Activated CD8-positive, alpha-beta memory T cell treated with anti-CD3 and anti-CD28 coated beads for 48 hours (primary cell): ENCODE results near the gene ATG4C.
"Not testable (repeated sequence)": the region's sequence is repeated elsewhere in the genome, so short reads cannot be mapped to it uniquely, and the experiment has no call there.

Source experiments
- DNase-seq, 3 experiments: peaks; one replicate each; pipeline ENCODE4 v3.0.0-alpha.2; 2020; ENCODE audit warnings: low read depth in 2 of 3, low spot score in 2 of 3

The ATG4C gene

DNA sequence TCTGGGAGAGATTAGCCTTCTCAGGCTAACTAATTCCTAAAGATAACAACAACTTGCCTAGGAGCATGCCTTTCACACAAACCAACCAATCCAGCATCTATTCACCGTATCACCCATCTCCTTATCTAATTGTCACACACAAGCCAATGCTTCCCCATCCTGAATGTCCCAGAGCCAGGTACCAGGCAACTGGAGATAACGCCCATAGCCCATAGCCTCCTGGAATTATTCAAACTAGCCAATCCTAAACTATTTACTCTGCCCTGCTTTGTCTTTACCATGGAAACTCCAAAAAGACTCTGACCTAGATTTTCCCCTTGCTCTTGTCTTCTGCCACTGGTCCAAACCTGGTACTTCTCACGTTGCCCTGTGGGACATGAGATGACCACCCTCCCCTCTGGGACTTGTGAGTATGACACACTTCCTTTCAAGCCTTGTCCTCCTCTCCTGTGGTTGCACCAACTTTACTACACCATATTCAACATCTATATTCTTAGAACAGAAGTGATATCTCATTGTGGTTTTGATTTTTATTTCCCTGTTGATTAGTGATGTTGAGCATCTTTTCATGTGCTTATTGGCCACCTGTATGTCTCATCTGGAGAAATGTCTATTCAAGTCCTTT lies 8.8 kb upstream of the ATG4C start:
- no peak for DNase-seq

DNA sequence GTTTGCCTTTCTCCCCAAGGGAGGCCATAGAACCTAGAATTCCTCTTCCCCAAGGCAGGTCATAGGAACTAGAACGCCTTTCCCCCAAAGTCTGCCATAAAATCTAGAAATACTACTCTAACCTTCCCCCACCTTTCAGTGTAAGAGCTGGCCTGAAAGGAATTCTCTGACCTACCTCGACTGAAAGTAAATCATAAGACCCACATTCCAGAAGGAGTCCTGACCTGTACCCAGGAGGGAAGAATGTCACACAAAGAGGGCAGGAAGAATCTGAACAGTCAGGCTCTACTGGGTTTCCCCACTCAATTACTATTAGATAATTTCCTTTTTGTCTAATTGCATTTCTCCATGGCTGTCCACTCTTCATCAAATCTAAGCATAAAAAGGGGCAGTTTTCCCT lies 5.7 kb upstream of the ATG4C start:
- no peak for DNase-seq

DNA sequence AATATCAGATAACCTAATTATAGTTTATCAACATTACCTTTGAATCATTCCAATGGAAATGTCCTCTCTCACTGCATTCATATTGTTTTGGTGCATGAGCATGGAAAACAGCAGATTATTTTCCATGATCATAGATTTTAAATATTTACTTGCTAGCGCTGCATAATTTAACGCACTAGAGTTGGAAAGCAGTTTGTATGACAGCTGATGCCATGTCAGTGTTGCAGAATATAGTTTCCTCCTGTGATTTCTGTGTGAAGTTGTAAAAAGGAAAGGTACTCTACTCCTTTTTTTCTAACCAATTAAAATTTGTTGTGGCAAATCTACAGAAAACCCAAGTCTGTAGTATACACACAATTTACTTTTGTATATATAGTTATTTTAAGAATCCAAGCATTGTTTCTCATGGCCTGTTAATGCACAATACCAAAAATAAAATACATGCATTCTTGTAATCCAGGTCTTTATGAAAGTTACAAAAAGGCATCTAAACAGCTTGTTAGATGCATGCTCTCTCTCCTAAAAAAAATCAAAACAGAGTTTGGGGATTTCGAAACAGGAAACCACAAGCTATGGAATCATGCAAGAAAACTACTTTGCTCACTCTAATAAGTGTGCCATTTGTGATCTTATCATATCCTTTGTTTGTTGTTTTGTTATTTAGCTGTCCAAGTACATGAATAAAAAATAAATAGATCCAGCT lies 1.9 kb upstream of the ATG4C start:
- no peak for DNase-seq

DNA sequence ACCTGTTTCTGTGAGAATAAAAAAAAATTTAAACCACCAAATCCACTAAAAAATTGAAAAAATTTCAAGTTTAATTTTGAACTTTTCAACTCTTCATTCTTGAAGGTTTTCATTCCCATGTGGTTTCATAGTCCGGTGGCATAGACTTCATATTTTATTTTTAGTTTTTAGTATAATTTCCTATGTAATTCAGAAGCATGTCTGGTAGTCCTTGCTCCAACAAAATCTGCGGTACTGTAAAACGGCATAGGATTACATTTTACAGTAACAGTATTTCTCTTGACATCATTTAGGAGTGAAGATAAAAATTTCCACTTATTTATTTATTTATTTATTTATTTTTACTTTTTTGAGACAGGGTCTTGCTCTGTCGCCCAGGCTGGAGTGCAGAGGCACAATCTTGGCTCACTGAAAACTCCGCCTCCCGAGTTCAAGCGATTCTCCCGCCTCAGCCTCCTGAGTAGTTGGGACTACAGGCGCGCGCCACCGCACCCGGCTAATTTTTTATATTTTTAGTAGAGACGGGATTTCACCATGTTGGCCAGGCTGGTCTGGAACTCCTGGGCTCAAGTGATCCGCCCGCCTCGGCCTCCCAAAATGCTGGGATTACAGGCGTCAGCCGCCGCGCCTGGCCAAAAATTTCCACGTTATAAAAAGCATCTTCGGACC lies 1.3 kb upstream of the ATG4C start:
- not testable (repeated sequence) for DNase-seq

DNA sequence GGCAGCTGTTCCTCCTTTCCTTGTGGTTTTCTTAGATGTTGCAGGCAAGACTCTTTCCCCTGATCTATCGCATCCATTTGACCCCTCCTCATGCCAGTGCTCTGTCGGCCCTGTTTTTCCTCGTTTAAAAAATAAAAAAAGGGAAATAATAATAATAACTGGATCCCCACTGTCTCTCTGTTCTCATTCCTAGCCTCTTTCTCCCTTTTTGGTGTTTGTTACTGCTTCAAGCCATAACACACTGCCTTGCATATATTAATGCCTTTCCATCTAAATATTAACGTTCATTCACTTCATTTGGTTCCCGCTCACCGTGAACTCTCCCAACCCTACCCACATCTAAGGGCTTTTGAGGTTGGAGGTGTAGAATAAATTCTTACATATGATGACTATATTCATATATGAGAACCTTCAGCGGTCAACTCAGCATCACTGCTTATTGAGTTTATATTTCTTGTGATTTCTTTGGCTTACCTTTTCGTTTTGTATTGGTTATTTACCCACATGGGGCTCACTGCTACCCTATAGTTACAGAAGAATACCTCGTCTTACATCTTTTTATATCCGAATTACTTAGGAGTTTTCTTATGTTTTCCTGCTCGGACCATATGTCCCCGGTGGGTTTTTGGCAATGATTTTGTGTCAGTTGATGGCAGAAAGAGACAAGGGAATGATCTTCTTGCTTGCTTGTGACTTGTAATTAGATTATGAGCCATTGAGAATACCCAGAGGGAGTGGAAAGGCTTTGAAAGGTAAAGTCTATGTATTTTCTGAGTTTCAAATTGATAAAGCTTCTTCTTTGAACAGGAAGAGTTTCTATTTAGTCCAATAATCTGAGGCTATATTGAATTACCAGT lies 805 bp downstream of the ATG4C start:
- DNase-seq, result no peak

DNA sequence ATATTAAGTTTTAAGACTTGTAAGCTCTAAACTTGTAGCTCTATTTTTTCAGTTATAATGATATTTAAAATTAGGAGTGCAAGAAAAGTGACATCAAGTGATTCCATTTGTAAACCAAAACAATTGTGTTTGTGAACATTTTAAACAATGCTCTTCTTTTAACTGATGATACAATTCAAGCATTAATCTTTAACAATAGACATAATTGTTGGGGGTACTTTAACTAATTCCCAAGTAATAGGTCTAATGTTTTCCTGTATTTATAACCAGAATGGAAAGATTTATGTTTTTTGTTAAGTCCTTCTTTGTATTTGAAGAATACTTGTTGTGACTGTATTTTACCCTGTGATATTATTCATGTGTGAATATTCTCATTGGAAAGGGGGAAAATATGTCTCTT lies 6.8 kb downstream of the ATG4C start:
- DNase-seq, result no peak

DNA sequence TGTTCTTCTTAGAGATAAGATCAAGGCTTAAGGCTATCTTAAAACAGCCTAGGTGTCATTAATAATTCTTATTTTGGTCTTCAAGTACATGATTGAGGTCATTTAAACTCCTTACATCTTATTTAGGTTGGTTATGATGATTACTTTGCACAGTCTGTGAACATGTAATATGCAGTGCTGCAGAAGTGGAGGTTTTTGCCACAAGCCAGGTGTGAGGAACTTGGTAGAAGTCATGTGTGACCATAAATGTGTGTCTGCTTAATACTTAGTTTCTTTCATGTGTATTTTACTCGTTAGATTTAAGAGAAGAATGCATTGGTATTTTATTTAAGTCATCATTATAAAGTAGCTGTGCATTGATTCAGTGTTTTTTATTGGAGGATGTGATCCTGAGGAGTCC lies 10.1 kb downstream of the ATG4C start:
- no peak for DNase-seq

DNA sequence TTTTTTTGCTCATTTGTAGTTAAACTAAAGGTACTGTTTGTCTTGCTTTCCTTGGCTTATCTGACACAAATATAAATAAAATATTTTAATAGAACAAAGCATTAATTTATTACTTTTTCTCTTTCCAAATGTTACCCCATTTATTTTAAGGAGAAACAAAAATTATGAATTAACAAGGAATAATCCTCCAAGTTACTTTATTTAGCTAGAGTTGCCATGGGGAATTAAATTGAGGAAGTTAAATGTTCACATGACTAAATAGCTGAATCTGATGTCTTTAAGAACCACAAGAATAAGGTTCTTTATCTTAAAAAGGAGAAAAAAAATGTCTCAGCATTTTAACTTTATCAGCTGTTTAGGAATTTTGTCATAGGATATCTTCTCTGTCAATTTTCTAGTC lies 12.3 kb downstream of the ATG4C start:
- no peak for DNase-seq

DNA sequence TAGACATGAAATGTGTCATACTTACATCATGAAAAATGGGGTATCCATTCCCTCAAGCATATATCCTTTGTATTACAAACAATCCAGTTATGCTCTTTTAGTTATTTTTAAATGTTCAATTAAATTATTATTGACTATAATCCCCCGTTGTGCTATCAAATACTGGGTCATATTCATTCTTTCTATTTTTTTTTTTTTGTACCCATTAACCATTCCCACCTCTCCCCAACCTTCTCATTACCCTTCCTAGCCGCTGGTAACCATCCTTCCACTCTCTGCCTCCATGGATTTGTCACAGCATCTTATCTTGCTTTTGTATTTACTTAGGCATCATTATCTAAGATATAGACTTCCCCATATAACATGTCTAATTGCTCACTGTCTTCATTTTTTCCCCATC lies 15.8 kb downstream of the ATG4C start:
- DNase-seq, result no peak

DNA sequence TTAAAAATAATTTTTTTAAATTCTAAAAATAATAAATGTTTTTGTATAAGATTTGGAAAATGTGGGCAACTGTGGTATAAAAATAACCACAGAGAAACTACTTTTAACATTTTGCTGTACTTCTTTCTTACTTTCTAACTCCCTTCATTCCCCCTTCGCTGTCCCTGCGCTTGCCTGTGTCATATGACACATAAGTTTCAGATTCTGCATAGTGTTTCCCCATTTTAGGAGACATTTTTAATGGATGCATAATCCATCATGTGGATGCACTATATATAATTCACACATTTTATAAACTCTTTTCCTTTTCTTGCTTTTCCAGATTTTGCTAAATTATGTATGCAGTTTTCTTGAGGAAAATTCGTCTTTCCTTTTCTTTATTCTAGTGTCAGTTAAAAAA lies 16.3 kb downstream of the ATG4C start:
- no peak for DNase-seq

DNA sequence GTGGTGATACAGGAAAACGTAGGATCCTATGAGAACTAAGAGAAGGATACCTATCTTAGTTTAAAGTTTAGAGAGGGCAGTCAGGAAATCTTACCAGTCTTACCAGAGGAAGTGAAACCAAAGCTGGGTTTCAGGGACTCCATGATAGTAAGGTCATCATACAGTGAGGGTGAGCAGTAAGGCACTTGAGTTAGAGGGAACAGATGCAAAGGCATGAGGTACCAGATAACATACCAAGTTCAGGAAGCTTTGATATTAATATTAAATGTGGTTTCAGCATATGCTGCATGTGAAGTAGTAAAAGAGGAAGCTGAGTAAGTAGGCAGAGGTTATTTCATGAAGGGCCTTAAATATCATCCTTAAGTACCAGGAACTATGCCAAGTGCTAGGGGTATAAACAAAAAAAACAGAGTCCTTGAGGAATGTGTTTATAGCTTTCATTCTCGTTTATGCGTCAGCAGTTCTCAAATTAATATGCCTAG lies 16.9 kb downstream of the ATG4C start:
- no peak for DNase-seq

DNA sequence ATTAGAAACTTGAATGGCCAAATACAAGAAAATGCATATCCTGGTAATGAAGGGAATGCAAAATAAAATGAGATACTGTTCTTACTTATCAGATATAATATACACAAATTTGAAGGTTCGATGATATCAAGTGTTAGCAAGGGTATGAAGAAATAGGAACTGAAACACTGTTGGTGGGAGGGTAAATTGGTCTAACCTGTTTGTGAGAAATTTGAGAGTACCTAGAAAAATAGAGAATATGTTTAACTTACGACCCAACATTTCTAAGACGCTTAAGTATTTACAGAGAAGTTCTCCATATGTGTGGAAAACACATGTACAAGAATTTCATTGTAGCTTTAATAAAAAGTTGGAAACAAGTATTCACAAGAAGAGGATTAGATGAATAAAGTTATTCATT lies 25.9 kb downstream of the ATG4C start:
- DNase-seq, result no peak

DNA sequence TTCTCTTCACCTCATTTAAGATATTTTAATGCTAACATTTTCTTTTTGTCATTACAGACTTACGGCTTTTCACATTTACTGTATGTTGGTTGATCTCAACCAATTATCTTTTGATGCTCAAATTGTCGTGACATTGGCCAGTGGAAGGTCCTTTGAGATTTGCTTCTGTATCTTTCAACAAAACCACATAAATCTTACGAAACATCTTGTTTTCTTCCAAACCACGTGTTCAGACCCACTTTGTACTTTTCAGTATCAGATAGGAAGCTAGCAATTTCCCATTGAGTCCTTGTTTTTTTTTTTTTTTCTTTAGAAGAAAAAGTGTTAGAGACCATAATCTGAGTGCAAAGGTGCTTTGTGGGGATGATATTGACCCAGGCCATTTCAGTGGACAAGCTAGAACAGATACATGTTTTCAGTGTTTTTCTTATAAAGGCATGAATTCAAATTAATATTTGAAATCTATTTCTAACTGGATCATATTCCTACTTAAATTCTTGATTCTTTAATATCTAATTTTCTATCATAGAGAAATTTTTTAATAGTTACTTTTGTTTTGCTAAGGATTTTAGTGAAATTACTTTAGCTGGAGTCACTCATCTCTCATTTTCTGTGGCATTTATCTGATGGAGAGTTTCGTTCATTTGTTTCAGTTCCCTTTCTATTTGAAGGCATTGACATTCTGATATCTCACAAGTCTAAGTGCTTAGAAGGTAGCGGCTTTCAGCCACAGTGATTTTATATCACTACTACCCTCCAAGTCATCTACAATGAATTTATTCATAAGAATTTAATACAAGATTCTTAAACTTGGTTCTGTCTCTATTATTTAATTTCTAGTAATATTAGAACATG lies 26.7 kb downstream of the ATG4C start:
- no peak for DNase-seq

DNA sequence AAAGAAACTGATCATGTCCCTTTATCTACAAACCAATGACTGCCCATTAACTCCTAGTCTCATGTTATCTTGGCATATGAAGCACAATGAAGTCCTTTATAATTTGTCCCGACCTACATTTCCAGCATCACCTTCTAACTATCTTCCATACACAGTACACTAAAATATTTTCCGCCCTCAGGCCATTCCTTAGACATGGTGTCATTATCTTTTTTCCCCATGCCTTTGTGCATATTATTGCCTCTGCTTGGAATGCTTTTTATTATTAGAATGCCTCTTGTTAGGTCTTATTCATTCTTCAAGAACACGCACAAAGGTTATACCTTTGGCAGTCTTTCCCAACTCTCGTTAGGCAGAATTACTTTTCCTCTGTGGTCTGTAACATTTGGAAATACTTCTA lies 39.6 kb downstream of the ATG4C start:
- no peak for DNase-seq

DNA sequence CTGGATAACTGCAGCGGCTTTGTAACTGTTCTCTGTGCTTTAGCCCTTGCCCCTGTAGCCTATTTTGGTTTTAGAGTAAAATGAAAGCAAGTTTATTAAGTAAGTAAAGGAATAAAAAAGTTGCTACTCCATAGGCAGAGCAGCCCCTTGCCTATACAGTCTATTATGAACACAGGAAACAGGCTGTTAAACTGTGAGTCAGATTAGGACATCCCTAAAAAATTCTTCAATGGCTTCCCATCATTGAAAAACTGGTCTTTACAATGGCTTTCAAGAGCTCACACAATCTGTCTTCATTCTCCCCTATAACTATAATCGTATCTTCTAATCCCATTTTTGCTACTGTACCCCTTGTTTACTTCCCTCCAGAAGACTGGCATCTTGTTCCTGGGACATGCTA lies 43.0 kb downstream of the ATG4C start:
- DNase-seq, result no peak

DNA sequence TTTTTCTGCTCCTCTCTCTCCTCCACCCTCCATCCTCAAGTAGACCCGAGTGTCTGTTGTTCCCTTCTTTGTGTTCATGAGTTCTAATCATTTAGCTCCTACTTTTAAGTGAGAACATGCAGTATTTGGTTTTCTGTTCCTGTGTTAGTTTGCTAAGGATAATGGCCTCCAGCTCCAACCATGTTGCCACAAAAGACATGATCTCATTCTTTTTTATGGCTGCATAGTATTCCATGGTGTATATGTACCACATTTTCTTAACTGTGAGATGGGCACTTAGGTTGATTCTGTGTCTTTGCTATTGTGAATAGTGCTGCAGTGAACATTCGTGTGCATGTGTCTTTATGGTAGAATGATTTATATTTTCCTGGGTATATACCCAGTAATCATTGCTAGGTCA lies 43.9 kb downstream of the ATG4C start:
- not testable (repeated sequence) for DNase-seq

DNA sequence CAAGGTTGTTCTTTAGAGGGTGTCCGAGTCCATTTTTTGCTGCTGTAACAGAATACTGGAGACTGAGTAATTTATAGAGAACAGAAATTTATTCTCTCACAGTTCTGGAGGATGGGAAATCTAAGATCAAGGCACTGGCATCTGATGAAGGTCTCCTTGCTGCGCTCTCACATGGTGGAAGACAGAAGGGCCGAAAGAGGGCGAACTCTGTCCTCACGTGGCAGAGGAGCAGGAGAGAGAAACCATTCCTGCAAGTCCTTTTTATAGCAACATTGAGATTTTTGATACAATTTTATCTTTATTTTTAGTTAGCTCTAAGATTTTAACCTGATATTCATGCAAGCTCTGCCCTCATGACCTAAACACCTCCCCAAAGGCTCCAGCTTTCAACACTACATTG lies 48.3 kb downstream of the ATG4C start:
- DNase-seq, result no peak

DNA sequence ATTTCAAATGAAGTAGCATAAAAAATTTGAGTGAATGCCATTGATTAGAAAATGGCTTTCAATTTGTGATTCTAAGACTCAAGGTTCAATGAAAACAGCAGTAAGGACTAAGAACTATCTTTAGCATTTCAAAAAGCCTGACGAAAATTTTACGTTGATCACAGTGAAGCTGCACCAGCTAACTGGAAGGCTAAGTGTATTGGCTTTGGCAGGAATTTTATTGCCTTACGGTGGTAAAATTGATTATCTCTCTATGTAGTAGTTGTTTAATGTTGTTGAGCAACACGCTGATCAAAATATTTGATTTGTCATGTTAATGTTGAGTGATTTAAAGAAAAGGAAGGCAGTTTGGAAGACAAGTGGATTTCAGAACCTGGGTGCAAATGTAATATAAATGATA lies 49.6 kb downstream of the ATG4C start:
- DNase-seq, result no peak

DNA sequence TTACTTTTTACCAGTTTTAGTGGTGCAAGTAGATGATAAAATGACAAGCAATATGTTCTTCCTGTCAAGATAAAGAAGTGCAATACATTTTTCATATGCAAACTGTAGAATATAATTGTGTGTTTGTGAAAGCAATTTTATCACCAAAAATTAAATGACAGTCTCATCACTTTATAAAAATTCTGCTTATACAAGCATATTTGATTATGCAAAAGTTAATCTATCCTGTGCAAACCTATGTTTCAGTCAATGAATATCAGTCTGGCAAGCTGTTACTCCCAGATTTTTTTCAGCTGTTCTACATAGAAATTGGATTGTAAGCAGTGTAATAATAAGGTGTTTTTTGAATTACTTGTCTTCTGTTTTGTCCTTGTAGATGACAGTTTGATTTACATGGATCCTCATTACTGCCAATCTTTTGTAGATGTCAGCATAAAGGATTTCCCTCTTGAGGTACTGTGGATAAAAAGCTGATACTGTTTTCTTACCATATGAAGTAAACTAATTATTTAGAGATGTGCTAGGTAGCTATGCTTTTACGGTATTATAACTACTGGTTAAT lies 50.5 kb downstream of the ATG4C start:
- no peak for DNase-seq

DNA sequence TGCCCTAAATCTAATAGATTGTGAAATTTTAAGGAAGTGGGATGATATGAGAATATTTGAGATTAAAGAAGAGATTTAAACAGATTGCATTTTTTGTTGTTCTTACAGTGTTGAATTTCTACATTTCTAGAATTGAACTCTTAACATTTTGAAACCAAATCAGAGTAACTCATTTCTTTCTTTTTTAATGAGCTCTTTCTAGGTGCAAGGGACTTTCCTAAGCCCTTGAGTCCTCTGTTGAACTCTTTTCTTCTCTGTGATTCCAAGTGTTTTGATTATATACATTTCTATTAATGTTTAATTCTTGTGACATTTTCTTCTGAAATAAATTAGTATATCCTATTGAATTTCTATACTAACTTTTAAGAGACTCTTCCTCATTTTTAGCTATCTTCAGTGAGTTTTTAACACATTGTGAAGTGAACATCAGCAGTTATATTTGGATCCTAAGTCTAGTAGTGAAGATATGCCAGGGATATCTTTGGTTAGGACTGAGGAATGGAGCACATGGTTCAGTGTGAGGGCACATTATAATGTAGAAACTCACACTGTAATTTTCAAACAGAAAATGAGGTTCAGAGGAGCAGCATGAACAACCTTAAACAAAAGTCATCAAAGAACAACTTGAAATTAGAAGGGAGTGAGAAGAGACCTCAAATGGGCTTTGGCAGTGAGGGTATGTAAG lies 53.1 kb downstream of the ATG4C start:
- DNase-seq, result no peak
